Cerebellar nuclear complex (tissue), 1 donor: ENCODE data around the gene CEBPA.
"Not testable (repeated sequence)": the region's sequence is repeated elsewhere in the genome, so short reads cannot be mapped to it uniquely, and the experiment has no call there.

ENCODE experiments used
- DNase-seq, 2 experiments: peaks; one replicate each; lab custom pipeline; 2025; lab: John Stamatoyannopoulos, UW

CEBPA gene

GRCh38 chr19:33300894-33301143 lies 1.5 kb downstream of the CEBPA start:
- DNase-seq = no peak

DNA sequence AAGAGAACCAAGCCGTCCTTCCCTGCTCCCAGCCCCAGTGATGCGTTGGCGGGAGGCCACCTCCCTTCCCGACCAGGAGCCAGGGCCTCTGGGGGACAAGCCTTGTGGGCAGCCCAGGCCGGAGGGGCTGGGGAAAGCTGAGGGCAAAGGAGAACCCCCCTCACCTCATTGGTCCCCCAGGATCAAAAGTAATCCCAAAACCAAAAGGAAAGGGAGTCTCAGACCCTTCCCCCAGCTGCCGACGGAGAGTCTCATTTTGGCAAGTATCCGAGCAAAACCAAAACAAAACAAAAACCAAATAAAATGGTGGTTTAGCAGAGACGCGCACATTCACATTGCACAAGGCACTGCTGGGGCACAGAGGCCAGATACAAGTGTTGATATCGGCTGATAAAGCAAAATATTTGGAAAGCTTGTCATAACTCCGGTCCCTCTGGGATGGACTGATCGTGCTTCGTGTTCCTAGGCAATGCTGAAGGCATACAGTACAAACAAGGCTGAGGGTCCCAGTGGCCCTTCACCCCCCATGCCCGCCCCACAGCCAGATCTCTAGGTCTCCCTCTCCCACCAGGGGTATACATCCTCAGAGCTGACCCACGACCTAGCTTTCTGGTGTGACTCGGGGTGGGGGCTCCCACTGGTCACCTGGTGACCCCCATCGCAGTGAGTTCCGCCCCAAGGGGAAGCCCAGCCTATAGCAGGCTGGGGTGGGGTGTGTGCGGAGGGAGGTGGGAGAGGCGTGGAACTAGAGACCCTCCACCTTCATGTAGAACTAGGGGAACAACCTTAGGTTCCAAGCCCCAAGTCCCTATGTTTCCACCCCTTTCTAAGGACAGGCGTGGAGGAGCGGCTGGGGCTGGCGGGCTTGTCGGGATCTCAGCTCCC lies 2.1 kb downstream of the CEBPA start:
- DNase-seq = no peak

- DNase-seq = no peak
Measured at GRCh38 chr19:33299051-33299688, 3.2 kb downstream of the CEBPA start.

DNA sequence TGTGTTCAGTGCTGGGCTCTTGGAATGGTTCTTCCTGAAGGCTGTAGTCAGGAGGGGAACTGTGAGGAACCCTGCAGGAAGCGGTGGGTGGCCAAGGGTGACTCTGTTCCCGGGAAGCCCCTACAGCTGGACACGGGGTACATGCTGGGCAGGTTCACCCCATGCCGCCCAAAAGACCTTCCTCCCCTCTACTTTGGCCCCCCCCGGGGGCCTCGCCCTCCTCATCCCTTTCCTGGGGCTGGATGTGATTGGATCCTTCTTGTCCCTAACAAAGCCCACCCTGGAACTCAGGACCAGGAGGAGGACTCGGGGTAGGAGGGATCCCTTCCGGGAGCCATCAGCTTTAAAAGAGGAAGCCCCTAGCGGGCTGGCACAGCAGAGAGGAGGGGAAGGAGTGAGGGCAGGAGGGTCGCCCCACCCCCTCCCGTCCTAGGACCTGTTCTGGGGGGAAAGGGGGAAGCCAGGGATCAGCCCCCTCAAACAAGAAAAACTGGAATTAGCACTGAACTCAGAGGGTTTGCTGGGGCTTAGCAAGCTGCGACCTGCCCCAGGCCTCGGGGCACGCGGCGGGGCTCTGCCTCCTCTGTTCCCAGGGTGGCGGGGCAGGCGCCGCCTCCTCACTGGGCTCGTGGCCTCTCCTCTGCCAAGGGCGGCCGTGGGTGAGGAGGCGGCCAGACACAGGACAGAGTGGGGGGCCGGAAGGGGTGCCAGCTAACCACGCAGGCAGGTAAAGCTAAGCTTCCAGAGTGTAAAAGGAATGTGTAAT lies 4.0 kb downstream of the CEBPA start:
- DNase-seq = no peak

- DNase-seq = no peak
Measured at GRCh38 chr19:33297401-33298145, 4.8 kb downstream of the CEBPA start.

- no peak for DNase-seq
Measured at GRCh38 chr19:33296488-33296971, 5.8 kb downstream of the CEBPA start.

- no peak for DNase-seq
Measured at GRCh38 chr19:33295621-33296487, 6.5 kb downstream of the CEBPA start.

DNA sequence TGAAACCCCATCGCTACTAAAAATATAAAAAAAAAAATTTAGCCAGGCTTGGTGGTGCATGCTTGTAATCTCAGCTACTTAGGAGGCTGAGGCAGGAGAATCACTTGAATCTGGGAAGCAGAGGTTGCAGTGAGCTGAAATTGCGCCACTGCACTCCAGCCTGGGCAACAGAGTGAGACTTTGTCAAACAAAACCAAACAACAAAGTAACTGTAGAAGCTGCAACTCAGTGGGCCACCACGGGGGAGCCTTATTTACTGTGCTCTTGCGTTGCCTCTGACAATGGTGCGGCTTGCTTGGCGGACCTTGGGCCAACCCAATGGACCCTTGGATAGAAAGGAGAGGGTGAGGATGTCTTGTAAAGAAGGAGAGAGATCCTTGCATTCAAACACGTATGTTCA lies 7.3 kb downstream of the CEBPA start:
- DNase-seq = not testable (repeated sequence)

GRCh38 chr19:33294058-33294798 lies 8.1 kb downstream of the CEBPA start:
- no peak for DNase-seq

GRCh38 chr19:33293255-33294057 lies 8.9 kb downstream of the CEBPA start:
- no peak for DNase-seq

DNA sequence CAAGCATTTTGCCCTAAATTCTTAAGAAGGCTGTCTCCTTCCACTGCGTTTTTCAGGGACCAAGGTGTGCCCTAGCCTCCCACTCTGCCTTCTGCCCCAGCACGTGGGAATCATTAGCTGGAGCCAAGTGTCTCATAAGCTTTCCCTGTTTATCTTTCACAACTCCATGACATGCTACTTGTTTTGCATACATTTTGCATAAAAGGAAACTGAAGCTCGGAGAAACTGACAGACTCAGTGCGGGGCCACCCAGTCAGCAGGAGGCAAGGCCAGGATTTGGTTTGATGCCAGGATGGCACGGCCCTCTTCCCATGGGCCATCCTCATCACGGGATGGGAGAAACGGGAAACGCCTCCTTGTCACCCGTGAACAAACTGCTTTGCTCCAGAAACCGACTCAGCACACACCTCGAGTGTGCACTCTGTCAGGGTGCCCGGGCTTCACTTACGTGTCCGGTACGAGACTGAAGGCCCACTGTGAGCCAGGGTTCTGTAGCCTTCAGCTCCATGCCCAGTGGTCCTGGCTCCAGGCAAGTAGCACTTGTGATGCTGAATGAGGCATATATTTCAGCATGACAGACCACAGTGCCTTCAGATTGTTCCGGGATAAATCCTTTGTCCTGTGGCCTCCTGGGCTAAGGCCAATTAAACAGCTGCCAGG lies 9.6 kb downstream of the CEBPA start:
- DNase-seq = no peak

DNA sequence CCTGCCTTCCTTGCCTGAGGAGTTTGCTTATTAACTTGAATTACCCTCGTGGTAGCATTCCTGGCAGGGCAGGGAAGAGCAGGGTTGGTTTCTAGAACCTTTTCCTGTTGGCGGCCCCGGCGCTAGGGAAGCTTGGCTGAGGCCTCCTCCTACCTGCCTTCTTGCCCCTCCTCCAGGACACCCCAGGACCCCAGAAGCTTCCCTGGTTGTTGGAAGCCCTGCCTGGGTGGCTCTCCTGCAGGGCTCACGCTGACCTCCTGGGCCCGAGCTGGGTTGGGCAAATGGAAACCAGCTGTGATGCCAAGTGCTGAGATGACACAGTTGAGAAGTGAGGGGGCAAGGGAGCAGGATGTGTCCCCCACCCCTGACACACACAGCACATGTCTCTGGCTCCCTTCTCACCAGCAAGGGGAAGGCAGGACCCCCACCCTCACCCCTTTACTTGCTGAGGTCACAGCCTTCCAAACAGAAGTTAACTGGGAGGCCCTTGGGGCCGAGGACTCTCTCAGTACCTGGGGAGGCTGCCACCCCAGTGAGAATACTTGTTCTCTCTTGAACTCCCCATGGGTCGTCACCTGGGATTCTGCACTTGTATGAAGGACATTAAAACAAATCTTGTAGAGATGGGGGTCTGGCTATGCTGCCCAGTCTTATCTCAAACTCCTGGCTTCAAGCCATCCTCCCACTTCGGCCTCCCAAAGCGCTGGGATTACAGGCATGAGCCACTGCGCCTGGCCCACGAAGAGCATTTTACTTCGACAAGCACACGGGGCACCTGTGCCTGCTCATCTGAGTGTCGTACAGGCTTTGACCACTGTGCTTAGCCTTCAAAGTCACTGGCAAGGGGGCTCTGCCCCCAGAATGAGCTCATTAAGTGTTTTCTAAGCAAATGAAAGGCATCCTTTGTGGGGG lies 10.5 kb downstream of the CEBPA start:
- DNase-seq = no peak

DNA sequence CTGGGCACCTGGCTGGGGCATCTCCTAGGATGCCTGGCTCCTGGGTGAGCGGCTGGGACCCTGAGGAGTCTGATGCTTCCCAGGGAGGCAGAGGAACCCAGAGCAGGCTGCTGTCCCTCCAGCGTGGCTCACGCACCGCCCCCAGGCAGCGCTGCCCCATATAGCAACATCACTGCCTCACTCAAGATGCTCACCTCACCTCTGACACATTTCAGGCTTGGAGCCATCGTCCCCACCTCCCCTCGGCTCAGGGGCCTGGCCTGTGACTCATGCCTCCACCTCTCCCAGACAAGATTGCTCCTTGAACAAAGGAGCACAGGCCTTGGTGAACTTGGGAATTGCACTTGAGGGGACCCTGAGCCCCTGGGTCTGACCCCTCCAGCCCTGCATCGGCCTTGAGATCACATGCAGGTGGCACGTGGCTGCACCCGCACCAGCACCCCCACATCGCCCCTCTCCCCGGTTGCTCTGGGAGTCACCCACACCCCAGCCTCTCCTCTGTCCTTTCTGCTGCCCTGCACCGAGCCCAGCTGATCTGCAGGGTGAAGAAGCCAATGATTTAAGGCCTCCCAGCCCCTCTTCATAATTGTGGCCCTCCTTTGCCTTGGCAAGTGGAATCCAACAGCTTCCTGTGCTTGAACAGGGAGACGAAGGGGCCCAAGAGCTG lies 11.2 kb downstream of the CEBPA start:
- no peak for DNase-seq

- no peak for DNase-seq
Measured at GRCh38 chr19:33290082-33290815, 12.1 kb downstream of the CEBPA start.

GRCh38 chr19:33289261-33289660 lies 13.1 kb downstream of the CEBPA start:
- DNase-seq = no peak

DNA sequence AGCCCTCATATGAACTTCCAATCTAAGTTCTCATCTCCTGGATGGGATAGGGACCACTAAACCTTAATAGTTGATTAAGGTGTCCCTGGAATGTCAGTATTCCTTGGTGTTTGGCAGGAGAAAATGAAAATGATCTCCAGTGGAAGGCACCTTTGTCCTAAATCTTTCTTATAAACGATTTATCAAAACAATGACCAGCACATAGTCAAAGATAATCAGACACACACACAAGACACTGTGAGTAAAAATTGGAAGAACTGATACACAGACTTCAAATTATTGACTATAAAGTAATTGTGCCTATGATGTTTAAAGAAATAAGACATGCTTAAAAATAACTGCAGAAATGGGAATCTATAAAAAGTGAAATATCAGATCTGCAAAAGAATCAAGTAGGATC lies 13.7 kb downstream of the CEBPA start:
- DNase-seq = no peak

- DNase-seq = no peak
Measured at GRCh38 chr19:33287927-33288326, 14.4 kb downstream of the CEBPA start.
